HS-5 (cell line): Measurements from ENCODE around the gene GP2.

Source experiments
- DNase-seq: peaks from one replicate; pipeline ENCODE4 v3.0.0-alpha.2; 2012; ENCODE audit warnings: low read depth

GP2 gene

GRCh38 chr16:20306401-20306800 is 20.9 kb downstream of the GP2 start:
- DNase-seq: no peak

- DNase-seq: no peak
Measured at GRCh38 chr16:20303012-20303411, 24.3 kb downstream of the GP2 start.

GRCh38 chr16:20302389-20302788 is 24.9 kb downstream of the GP2 start:
- DNase-seq: no peak

GRCh38 chr16:20301840-20302239 is 25.5 kb downstream of the GP2 start:
- DNase-seq: no peak

- no peak for DNase-seq
Measured at GRCh38 chr16:20300312-20301097, 26.8 kb downstream of the GP2 start.

GRCh38 chr16:20298452-20298851 is 28.9 kb downstream of the GP2 start:
- DNase-seq: no peak

GRCh38 chr16:20291208-20292206 is 35.8 kb downstream of the GP2 start:
- DNase-seq: no peak

GRCh38 chr16:20289571-20289970 is 37.7 kb downstream of the GP2 start:
- no peak for DNase-seq

GRCh38 chr16:20285993-20286499 is 41.3 kb downstream of the GP2 start:
- DNase-seq: no peak

- no peak for DNase-seq
Measured at GRCh38 chr16:20280259-20280658, 47.1 kb downstream of the GP2 start.

- DNase-seq: no peak
Measured at GRCh38 chr16:20271893-20272292, 55.4 kb downstream of the GP2 start.

- no peak for DNase-seq
Measured at GRCh38 chr16:20268409-20268808, 58.9 kb downstream of the GP2 start.

GRCh38 chr16:20265019-20265418 is 62.3 kb downstream of the GP2 start:
- no peak for DNase-seq

- no peak for DNase-seq
Measured at GRCh38 chr16:20263138-20263855, 64.0 kb downstream of the GP2 start.

- no peak for DNase-seq
Measured at GRCh38 chr16:20262248-20262647, 65.1 kb downstream of the GP2 start.

- no peak for DNase-seq
Measured at GRCh38 chr16:20260215-20261009, 66.9 kb downstream of the GP2 start.
